Activated gamma-delta T cell (primary cell): Measurements from ENCODE around the gene FAM161A.
A peak's percentile ranks its signal among the peaks of the same experiment; 100 is the strongest.
"Not testable (repeated sequence)": the region's sequence is repeated elsewhere in the genome, so short reads cannot be mapped to it uniquely, and the experiment has no call there.

ENCODE experiments used
- DNase-seq: peaks from one replicate; lab custom pipeline; 2025; lab: John Stamatoyannopoulos, UW
- total RNA-seq, 2 donors: gene quantifications; one replicate each; lab custom pipeline; 2026; lab: John Stamatoyannopoulos, UW

Gene FAM161A, protein sequence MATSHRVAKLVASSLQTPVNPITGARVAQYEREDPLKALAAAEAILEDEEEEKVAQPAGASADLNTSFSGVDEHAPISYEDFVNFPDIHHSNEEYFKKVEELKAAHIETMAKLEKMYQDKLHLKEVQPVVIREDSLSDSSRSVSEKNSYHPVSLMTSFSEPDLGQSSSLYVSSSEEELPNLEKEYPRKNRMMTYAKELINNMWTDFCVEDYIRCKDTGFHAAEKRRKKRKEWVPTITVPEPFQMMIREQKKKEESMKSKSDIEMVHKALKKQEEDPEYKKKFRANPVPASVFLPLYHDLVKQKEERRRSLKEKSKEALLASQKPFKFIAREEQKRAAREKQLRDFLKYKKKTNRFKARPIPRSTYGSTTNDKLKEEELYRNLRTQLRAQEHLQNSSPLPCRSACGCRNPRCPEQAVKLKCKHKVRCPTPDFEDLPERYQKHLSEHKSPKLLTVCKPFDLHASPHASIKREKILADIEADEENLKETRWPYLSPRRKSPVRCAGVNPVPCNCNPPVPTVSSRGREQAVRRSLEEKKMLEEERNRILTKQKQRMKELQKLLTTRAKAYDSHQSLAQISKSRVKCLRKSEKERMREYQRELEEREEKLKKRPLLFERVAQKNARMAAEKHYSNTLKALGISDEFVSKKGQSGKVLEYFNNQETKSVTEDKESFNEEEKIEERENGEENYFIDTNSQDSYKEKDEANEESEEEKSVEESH
- 6.4 to 11.0 reads per million in 2 donors for total RNA-seq

DNA sequence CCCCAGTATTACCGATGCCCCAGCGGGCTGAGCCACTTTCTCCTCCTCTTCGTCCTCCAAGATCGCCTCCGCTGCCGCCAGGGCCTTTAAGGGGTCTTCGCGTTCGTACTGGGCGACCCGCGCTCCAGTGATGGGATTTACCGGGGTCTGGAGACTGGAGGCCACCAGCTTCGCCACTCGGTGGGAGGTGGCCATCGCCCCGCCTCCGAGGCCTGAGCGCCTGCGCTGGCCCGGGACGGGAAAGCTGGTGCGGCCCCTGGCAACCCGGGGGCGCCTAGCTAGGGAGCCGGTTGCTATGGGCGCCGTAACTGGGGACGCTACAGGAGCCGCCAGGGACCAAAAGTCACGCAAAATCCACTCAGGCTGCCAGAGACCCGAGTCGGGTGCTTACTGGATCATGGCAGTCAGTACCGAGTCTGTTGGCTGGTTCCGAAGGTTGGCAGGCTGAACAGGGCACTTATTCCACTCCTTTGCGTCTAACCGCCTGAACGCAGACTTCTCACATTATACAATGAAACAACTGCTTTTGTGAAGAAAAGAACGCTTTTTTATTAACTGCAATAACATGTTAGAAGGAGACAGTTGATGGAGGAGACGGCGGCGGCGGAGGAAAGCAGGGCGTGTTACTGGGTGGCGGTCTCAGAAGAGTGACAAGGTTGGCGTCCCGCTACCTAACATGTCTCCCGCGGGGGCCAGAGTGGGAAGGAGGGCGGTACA lies at the start of gene FAM161A:
Gene FAM161A (minus strand): TSS at position 214 of the 717 bp plus-strand sequence. CDS start 19 bp downstream, at position 195.
- peak; percentile 63 for DNase-seq

GRCh38 chr2:61900281-61900680 lies 46.4 kb upstream of the FAM161A start:
- no peak for DNase-seq

DNA sequence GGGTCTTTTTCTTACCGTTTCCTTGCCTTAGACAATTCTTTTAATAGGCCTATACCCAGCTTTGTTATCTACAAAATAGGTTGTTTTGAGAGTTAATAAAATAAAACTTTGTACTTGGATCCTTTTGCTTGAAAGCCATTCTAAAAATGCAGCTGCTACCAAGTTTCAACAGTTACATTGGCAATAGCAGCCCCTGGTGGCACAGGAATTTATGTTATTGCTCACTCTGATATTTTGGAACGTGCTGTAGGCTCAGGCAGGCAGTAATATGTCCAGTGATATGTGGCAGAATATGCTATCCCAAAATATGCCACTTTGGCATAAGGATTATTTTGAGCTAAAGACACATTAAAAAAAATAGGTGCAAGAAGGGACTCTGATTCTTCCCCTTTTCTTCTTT lies 45.0 kb upstream of the FAM161A start:
- no peak for DNase-seq

DNA sequence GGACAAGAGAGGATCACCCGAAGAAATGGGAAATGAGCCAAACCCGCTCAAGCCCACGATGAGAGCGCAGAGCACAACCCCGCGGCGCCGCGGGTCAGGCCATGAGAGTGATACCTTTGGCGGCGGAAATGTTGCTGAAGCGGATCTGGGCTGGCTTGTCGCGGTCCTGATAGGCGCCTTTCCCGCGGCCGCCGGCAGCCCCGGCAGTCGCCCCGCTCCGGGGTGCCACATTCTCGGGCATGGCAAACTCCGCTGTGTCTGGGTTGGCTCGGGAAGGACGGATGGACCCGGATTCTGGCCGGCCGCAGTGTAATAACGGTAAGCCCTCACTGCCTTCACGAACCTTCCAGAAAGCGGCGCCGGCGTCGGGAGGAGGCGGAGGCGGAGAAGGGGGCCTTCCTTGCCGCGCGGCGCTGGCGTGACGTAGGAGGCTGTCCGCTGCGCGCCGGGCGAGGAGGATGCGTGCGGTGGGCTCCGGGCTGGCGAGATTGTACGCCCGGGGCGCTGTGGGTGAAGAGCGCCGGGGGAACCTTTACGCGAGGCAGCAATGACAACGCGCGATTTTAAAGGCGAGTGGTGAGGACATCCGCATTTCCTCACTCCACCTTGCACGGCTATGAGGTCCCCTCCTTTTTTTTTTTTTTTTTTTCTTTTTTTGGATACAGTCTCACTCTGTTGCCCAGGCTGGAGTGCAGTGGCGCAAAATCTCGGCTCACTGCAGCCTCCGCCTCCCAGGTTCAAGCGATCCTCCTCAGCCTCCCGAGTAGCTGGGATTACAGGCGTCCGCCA lies 34.6 kb upstream of the FAM161A start, which contains the start of gene CCT4:
Gene CCT4 (minus strand): TSS at position 390 of the 789 bp plus-strand sequence. CDS start 149 bp downstream, at position 241.
- peak; percentile 83 for DNase-seq

- no peak for DNase-seq
Measured at GRCh38 chr2:61887717-61888266, 33.9 kb upstream of the FAM161A start.

DNA sequence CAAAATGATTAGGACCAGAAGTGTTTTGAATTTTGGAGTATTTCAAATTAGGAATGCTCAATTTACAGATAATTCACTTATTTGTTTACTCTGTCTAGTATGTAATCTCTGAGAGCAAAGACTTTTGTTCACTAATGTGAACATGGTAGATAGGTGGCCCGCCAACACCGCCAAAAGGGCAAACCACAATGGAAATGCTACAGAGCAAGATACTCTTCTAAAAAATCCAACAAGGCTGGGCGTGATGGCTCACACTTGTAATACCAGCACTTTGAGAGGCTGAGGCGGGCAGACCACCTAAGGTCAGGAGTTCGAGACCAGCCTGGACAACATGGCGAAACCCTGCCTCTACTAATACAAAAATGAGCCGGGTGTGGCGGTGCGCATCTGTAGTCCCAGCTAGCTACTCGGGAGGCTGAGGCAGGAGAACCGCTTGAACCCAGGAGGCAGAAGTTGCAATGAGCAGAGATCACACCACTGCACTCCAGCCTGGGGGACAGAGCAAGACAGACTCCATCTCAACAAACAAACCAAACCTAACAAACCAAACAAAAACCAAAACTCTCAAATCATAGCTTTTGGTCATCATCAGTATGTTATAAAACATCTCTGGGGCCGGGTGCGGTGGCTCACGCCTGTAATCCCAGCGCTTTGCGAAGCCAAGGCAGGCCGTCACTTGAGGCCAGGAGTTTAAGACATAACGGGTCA lies 32.2 kb upstream of the FAM161A start:
- DNase-seq = no peak

DNA sequence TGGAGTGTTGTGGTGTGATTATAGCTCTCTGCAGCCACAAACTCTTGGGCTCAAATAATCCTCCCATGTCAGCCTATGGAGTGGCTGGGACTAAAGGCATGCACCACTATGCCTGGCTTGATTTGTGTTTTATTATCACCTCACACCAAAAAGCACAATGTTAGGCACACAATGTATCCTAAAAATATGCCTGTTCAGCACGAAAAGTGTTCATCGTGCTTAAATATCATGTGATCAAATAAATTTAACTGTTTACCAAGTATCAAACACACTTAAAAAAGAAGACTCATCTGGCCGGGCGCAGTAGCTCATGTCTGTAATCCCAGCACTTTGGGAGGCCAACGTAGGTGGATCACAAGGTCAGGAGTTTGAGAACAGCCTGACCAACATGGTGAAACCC lies 29.0 kb upstream of the FAM161A start:
- DNase-seq = no peak

GRCh38 chr2:61879351-61879750 lies 25.5 kb upstream of the FAM161A start:
- DNase-seq = not testable (repeated sequence)

DNA sequence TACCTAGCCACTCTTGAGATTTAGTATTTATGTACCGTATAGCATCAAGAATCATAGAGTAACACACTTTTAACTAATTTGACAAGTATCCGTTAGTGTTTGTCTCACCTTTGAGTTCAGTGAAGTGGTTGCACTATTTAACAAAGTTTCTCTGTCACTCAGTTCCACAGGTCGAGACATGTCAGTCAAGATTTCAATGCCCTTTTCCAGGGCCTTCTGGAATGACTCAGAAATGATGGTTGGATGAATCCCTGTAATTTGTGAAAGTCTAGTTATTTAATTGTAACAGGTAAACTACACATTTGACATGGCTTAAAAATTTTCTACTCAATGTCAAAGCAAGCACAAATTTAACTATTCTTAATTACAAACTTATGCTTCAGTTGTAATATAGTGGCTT lies 24.9 kb upstream of the FAM161A start:
- no peak for DNase-seq

DNA sequence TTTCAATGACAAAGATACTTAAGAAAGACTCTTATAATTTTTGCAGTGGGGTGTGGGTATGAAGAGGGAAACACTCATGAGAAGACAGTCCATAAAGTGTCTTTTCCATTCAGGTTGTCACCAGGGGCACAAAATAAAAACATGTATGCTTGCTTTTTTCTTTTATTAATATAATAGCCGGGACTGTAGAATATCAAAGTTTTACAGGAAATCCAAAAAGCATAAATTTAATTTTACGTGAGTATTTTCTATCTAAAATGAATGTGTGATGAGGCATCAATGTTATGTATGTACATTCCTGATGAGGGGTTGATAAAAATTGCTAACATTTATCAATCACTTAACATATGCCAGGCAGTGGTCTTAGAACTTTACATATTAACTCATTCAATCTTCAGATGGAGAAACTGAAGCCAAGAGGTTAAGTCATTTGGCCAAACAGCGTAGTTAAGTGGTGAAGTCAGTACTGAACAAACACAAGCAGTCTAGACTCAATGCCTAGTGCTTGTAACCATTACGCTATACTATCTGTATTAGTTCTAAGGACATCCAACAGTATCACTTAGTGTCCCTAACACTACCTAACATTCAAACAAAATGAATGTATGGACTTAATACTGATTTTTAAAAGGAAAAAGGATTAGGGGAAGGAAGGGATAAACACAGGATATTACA lies 23.8 kb upstream of the FAM161A start:
- no peak for DNase-seq

- no peak for DNase-seq
Measured at GRCh38 chr2:61876400-61876799, 22.5 kb upstream of the FAM161A start.

DNA sequence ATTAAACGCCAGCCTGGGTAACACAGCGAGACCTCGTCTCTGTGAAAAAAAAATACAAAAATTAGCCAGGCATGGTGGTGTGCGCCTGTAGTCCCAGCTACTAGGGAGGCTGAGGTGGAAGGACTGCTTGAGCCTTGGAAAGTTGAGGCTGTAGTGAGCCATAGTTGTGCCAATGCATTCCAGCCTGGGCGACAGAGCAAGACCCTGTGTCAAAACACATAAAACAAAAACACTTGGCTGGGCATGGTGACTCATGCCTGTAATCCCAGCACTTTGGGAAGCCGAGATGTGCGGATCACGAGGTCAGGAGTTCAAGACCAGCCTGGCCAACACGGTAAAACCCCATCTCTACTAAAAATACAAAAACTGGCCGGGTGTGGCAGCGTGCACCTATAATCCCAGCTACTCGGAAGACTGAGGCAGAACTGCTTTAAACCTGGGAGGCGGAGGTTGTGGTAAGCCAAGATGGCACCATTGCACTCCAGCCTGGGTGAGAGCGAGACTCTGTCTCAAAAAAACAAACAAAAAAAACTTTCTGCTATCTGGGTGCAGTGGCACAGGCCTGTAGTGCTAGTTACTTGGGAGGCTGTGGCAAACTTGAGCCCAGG lies 12.7 kb upstream of the FAM161A start:
- DNase-seq = not testable (repeated sequence)

- no peak for DNase-seq
Measured at GRCh38 chr2:61862085-61862484, 8.2 kb upstream of the FAM161A start.

- no peak for DNase-seq
Measured at GRCh38 chr2:61857224-61857623, 3.4 kb upstream of the FAM161A start.

GRCh38 chr2:61855318-61855613 lies 1.4 kb upstream of the FAM161A start:
- no peak for DNase-seq

- DNase-seq = no peak
Measured at GRCh38 chr2:61854564-61855317, 881 bp upstream of the FAM161A start.

GRCh38 chr2:61853086-61853846 lies 594 bp downstream of the FAM161A start:
- no peak for DNase-seq

GRCh38 chr2:61851270-61851669 lies 2.6 kb downstream of the FAM161A start:
- DNase-seq = not testable (repeated sequence)
